GM12878 (cell line): Measurements from ENCODE around the gene TNP2. TPM values are rescaled to one million over a fixed set of nuclear protein-coding genes. Genes with fewer than 3 reads are reported as not detected.

Experiments
- ASH2L ChIP-seq: fragments of 300-600, 200-600 bp; sonication (generic); IDR thresholded peaks from 2 replicates; pipeline ENCODE4 v1.6.1; 2017; ENCODE audit warnings: low read depth, mild to moderate bottlenecking, borderline replicate concordance
- CREB1 ChIP-seq: IDR thresholded peaks from 2 replicates; pipeline ENCODE4 v1.6.1; 2012; ENCODE audit warnings: low read depth, mild to moderate bottlenecking, inconsistent platforms
- ESRRA ChIP-seq: IDR thresholded peaks from 2 replicates; pipeline ENCODE4 v1.6.1; 2012; ENCODE audit warnings: mild to moderate bottlenecking, low read length, improper control_type of control experiment
- GATAD2B ChIP-seq: fragments of 450-650 bp; conservative IDR thresholded peaks from 2 replicates; pipeline ENCODE4 v1.6.1; 2017; ENCODE audit warnings: low read depth, mild to moderate bottlenecking, moderate library complexity
- IKZF1 ChIP-seq: fragments of 450-650 bp; conservative IDR thresholded peaks from 2 replicates; pipeline ENCODE4 v1.6.1; 2017; ENCODE audit warnings: antibody characterized with exemption, mild to moderate bottlenecking
- NBN ChIP-seq: fragments of 450-650 bp; IDR thresholded peaks from 2 replicates; pipeline ENCODE4 v1.6.1; 2016
- NFIC ChIP-seq: IDR thresholded peaks from 2 replicates; pipeline ENCODE4 v1.6.1; 2012; ENCODE audit warnings: low read depth, mild to moderate bottlenecking, inconsistent platforms, low read length, moderate library complexity
- NR2F1 ChIP-seq: fragments of 450-650 bp; conservative IDR thresholded peaks from 2 replicates; pipeline ENCODE4 v1.6.1; 2017; ENCODE audit warnings: mild to moderate bottlenecking
- PAX5 ChIP-seq: IDR thresholded peaks from 2 replicates; pipeline ENCODE4 v1.6.1; 2011; ENCODE audit warnings: low read depth, low read length, borderline replicate concordance
- PBX3 ChIP-seq: IDR thresholded peaks from 2 replicates; pipeline ENCODE4 v1.6.1; 2011; ENCODE audit warnings: mild to moderate bottlenecking, low read depth, low read length, moderate library complexity; ENCODE audit not compliant: insufficient replicate concordance
- PKNOX1 ChIP-seq: fragments of 450-650 bp; IDR thresholded peaks from 2 replicates; pipeline ENCODE4 v1.6.1; 2016; ENCODE audit warnings: mild to moderate bottlenecking
- POLR2A ChIP-seq: IDR thresholded peaks from 2 replicates; pipeline ENCODE4 v1.6.1; 2011; ENCODE audit warnings: low read depth, mild to moderate bottlenecking, low read length
- RUNX3 ChIP-seq: IDR thresholded peaks from 2 replicates; pipeline ENCODE4 v1.6.1; 2012; ENCODE audit warnings: low read length, inconsistent platforms
- TCF12 ChIP-seq: IDR thresholded peaks from 2 replicates; pipeline ENCODE4 v1.6.1; 2011; ENCODE audit warnings: low read depth, mild to moderate bottlenecking, low read length
- TCF3 ChIP-seq: IDR thresholded peaks from 2 replicates; pipeline ENCODE4 v1.6.1; 2012; ENCODE audit warnings: low read depth, mild to moderate bottlenecking, low read length, borderline replicate concordance; ENCODE audit not compliant: insufficient read depth
- ZBTB40 ChIP-seq: fragments of 450-650 bp; IDR thresholded peaks from 2 replicates; pipeline ENCODE4 v1.6.1; 2016; ENCODE audit warnings: mild to moderate bottlenecking, moderate library complexity, borderline replicate concordance
- ZNF207 ChIP-seq: fragments of 450-650 bp; IDR thresholded peaks from 2 replicates; pipeline ENCODE4 v1.6.1; 2014; ENCODE audit warnings: antibody characterized with exemption, mild to moderate bottlenecking, borderline replicate concordance
- ZNF384 ChIP-seq: IDR thresholded peaks from 2 replicates; pipeline ENCODE4 v1.6.1; 2012; ENCODE audit warnings: low read depth, mild to moderate bottlenecking, low read length, improper control_type of control experiment, borderline replicate concordance
- ZNF592 ChIP-seq: fragments of 450-650 bp; IDR thresholded peaks from 2 replicates; pipeline ENCODE4 v1.6.1; 2017; ENCODE audit warnings: mild to moderate bottlenecking, moderate library complexity
- ZZZ3 ChIP-seq: IDR thresholded peaks from 2 replicates; pipeline ENCODE4 v1.6.1; 2011; ENCODE audit warnings: low read depth; ENCODE audit not compliant: control insufficient read depth, insufficient read length
- polyA plus RNA-seq, 11 experiments: library from polyadenylated mRNA; depleted of rRNA in 4 of 11; unstranded in 6 of 11; stranded (reverse) in 5 of 11; fragments of >200 nt; fragmentation: Nextera tagmentation in 4 of 11; fragmentation: Illumina TruSeq in 1 of 11; extraction: Ambion mirVana in 4 of 11; extraction: Trizol in 1 of 11; gene quantifications; 1 replicate in 1 of 11; 2 replicates in 10 of 11; pipeline versions ENCODE4 v1.2.1 to v1.2.3, GENCODE V29; 2011 to 2016; ENCODE audit warnings: inconsistent platforms in 2 of 11, missing spikeins in 2 of 11, low read depth in 1 of 11
- total RNA-seq, 4 experiments: library from RNA; depleted of rRNA in 3 of 4; stranded (reverse); fragments of >200 nt in 3 of 4; fragmentation: Illumina TruSeq in 1 of 4; extraction: Trizol in 1 of 4; gene quantifications; 2 replicates each; pipeline versions ENCODE4 v1.2.1 to v1.2.3, GENCODE V29; 2013 to 2021

Gene TNP2
- total and polyA plus RNA-seq, 10 of the 15 experiments (the other 5 are each of a cell fraction or from before 2014, with no cell fraction given) = not detected

- TF ChIP-seq PBX3 (peak; percentile 29), CREB1 (peak; percentile 37; the same call in 1 of the 2 replicates), GATAD2B (peak; percentile 64), ZNF592 (peak; percentile 55), TCF12 (peak; percentile 31; the same call in 1 of the 2 replicates), TCF3 (0 out of 2 replicates have a peak, but pooled peaks have one; percentile 56), ZZZ3 (no peak), ESRRA (no peak), IKZF1 (peak; percentile 81), ZNF384 (peak; percentile 51), ASH2L (peak; percentile 54; the same call in 1 of the 2 replicates), ZNF207 (no peak), PKNOX1 (peak; percentile 55; the same call in 1 of the 2 replicates), PAX5 (peak; percentile 92), NBN (peak; percentile 72), NFIC (peak; percentile 82), RUNX3 (peak; percentile 96), NR2F1 (peak; percentile 74), ZBTB40 (no peak), POLR2A (no peak)
Observed at GRCh38 chr16:11310997-11311561, 42.0 kb upstream of the TNP2 start (continued).
